H1 (cell line): ENCODE measurements around the gene MYL5.

Experiments used
- ASH2L ChIP-seq: fragments of 200-600, 300-600 bp; sonication (generic); IDR thresholded peaks from one replicate; pipeline ENCODE4 v1.7.1; 2017; ENCODE audit warnings: low read length
- CEBPB ChIP-seq: IDR thresholded peaks from 2 replicates; pipeline ENCODE4 v1.6.1; 2012; ENCODE audit warnings: low read depth, low read length
- EP300 ChIP-seq, 2 experiments: IDR thresholded peaks; 1 replicate in 1 of 2; 2 replicates in 1 of 2; pipeline ENCODE4 v1.6.1; 2011 to 2012; ENCODE audit warnings: low read depth in 2 of 2, low read length in 2 of 2, mild to moderate bottlenecking in 2 of 2, borderline replicate concordance in 1 of 2, inconsistent platforms in 1 of 2, moderate library complexity in 1 of 2
- HDAC2 ChIP-seq, 2 experiments: fragments of 300-600 bp in 1 of 2; sonication (generic) in 1 of 2; IDR thresholded peaks; 2 replicates each; pipeline ENCODE4 v1.6.1; 2011 to 2012; ENCODE audit warnings: low read depth in 2 of 2, low read length in 2 of 2, mild to moderate bottlenecking in 2 of 2, moderate library complexity in 2 of 2, borderline replicate concordance in 1 of 2, inconsistent platforms in 1 of 2
- JUND ChIP-seq: IDR thresholded peaks from 2 replicates; pipeline ENCODE4 v1.6.1; 2011; ENCODE audit warnings: mild to moderate bottlenecking, improper control_type of control experiment, low read length
- POLR2A ChIP-seq, 2 experiments: IDR thresholded peaks; 1 replicate in 1 of 2; 2 replicates in 1 of 2; pipeline ENCODE4 v1.6.1; 2011; ENCODE audit warnings: low read depth in 2 of 2, low read length in 2 of 2, mild to moderate bottlenecking in 2 of 2; ENCODE audit errors: control extremely low read depth in 1 of 2
- POLR2AphosphoS5 ChIP-seq: IDR thresholded peaks from 2 replicates; pipeline ENCODE4 v1.6.1; 2011; ENCODE audit warnings: low read depth, low read length
- SRF ChIP-seq: IDR thresholded peaks from 2 replicates; pipeline ENCODE4 v1.6.1; 2011; ENCODE audit warnings: mild to moderate bottlenecking, low read depth, low read length, moderate library complexity
- USF2 ChIP-seq: IDR thresholded peaks from 2 replicates; pipeline ENCODE4 v1.6.1; 2011; ENCODE audit warnings: low read length, improper control_type of control experiment
- YY1 ChIP-seq: IDR thresholded peaks from 2 replicates; pipeline ENCODE4 v1.6.1; 2011; ENCODE audit warnings: low read depth, mild to moderate bottlenecking, low read length
- ZNF274 ChIP-seq: IDR thresholded peaks from 2 replicates; pipeline ENCODE4 v1.7.0; 2012; ENCODE audit warnings: low read length, borderline replicate concordance; ENCODE audit errors: extremely low read depth
- TF ChIP-seq, protein P1 (sequence below), 3 experiments: IDR thresholded peaks; 1 replicate in 2 of 3; 2 replicates in 1 of 3; pipeline versions ENCODE4 v1.5.1 to v1.6.1; 2011; ENCODE audit warnings: low read length in 3 of 3, mild to moderate bottlenecking in 3 of 3, inconsistent platforms in 2 of 3, low read depth in 1 of 3, moderate library complexity in 1 of 3; ENCODE audit not compliant: insufficient read depth in 1 of 3; ENCODE audit errors: control extremely low read depth in 1 of 3

DNA sequence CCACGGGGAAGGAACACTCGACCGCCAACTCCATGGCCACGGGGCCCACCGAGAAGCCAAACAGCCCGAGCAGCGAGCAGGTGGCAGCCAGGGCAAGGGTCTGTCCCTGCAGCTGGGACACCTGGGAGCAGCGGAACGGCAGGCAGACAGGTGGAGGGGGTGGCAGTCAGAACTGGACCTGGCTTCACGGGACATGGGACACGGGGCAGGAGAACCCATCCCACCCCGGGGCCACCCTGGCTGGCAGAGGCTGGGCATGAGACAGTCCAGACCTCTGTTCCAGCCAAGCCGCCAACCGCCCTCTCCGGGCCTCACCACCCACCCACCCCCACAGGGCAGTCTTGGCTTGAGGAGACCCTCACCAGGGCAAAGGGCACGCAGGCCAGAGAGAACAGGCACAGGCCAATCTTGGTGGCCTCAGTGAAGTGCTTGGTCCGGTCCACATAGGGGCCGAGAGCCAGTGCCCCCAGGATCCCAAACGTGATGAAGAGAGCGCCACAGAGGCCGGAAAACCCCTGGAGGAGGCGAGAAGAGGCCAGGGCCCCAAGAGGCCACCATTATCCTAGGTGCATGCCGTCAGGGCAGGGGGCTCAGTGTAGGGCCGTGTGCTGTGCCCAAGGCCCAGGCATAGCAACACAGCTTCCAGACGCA, 9.0 kb downstream of the MYL5 start:
- TF ChIP-seq, protein P1, sequence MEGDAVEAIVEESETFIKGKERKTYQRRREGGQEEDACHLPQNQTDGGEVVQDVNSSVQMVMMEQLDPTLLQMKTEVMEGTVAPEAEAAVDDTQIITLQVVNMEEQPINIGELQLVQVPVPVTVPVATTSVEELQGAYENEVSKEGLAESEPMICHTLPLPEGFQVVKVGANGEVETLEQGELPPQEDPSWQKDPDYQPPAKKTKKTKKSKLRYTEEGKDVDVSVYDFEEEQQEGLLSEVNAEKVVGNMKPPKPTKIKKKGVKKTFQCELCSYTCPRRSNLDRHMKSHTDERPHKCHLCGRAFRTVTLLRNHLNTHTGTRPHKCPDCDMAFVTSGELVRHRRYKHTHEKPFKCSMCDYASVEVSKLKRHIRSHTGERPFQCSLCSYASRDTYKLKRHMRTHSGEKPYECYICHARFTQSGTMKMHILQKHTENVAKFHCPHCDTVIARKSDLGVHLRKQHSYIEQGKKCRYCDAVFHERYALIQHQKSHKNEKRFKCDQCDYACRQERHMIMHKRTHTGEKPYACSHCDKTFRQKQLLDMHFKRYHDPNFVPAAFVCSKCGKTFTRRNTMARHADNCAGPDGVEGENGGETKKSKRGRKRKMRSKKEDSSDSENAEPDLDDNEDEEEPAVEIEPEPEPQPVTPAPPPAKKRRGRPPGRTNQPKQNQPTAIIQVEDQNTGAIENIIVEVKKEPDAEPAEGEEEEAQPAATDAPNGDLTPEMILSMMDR (IDR thresholded peaks at IDR 0.05; ENCODE audit: control extremely low read depth in 1 of 3, insufficient read depth in 1 of 3, low read depth in 1 of 3, low read length in 3 of 3): no peak
- no peak for TF ChIP-seq EP300 (IDR thresholded peaks at IDR 0.05; ENCODE audit: borderline replicate concordance in 1 of 2, low read depth in 2 of 2, low read length in 2 of 2)
- no peak for TF ChIP-seq CEBPB
- TF ChIP-seq ZNF274: no peak
- no peak for TF ChIP-seq POLR2AphosphoS5
- TF ChIP-seq SRF: no peak
- no peak for TF ChIP-seq POLR2A (IDR thresholded peaks at IDR 0.05; ENCODE audit: control extremely low read depth in 1 of 2, low read depth in 2 of 2, low read length in 2 of 2)
- TF ChIP-seq JUND: no peak
- no peak for TF ChIP-seq YY1
- no peak for TF ChIP-seq ASH2L
- no peak for TF ChIP-seq USF2
- no peak for TF ChIP-seq HDAC2 (IDR thresholded peaks at IDR 0.05; ENCODE audit: borderline replicate concordance in 1 of 2, low read depth in 2 of 2, low read length in 2 of 2)
